8988T (cell line): Measurements from ENCODE around the gene CCDC136.

Experiments
- DNase-seq: peaks from one replicate; pipeline ENCODE4 v3.0.0; 2011

CCDC136 gene

GRCh38 chr7:128846781-128847444 is 55.1 kb downstream of the CCDC136 start:
- DNase-seq: no peak

GRCh38 chr7:128847721-128848211 is 56.0 kb downstream of the CCDC136 start:
- DNase-seq: no peak

- no peak for DNase-seq
Observed at GRCh38 chr7:128848289-128849155, 56.8 kb downstream of the CCDC136 start.

GRCh38 chr7:128849156-128849515 is 57.4 kb downstream of the CCDC136 start:
- no peak for DNase-seq

GRCh38 chr7:128849804-128850490 is 58.2 kb downstream of the CCDC136 start:
- no peak for DNase-seq

GRCh38 chr7:128852537-128853254 is 60.9 kb downstream of the CCDC136 start:
- DNase-seq: no peak

- no peak for DNase-seq
Observed at GRCh38 chr7:128853799-128854198, 62.0 kb downstream of the CCDC136 start.

GRCh38 chr7:128854396-128854795 is 62.6 kb downstream of the CCDC136 start:
- DNase-seq: no peak

GRCh38 chr7:128855559-128855958 is 63.8 kb downstream of the CCDC136 start:
- DNase-seq: no peak

GRCh38 chr7:128856001-128856718 is 64.4 kb downstream of the CCDC136 start:
- DNase-seq: no peak

GRCh38 chr7:128858380-128859231 is 66.8 kb downstream of the CCDC136 start:
- DNase-seq: no peak

- DNase-seq: no peak
Observed at GRCh38 chr7:128859232-128860157, 67.7 kb downstream of the CCDC136 start.

GRCh38 chr7:128860158-128861073 is 68.6 kb downstream of the CCDC136 start:
- no peak for DNase-seq

GRCh38 chr7:128861957-128862570 is 70.3 kb downstream of the CCDC136 start:
- DNase-seq: no peak

- DNase-seq: peak; percentile 92
Observed at GRCh38 chr7:128862571-128863432, 71.0 kb downstream of the CCDC136 start, which contains the start of gene ATP6V1F. ATP6V1F (plus strand) TSS chr7:128862856; CDS start chr7:128862905, 49 bp downstream.

GRCh38 chr7:128863433-128863989 is 71.7 kb downstream of the CCDC136 start:
- no peak for DNase-seq

- DNase-seq: no peak
Observed at GRCh38 chr7:128865303-128865702, 73.5 kb downstream of the CCDC136 start.
